ENCODE data around the gene TMCC2.
"Not testable (repeated sequence)": the region's sequence is repeated elsewhere in the genome, so short reads cannot be mapped to it uniquely, and the experiment has no call there.

The TMCC2 gene, protein sequence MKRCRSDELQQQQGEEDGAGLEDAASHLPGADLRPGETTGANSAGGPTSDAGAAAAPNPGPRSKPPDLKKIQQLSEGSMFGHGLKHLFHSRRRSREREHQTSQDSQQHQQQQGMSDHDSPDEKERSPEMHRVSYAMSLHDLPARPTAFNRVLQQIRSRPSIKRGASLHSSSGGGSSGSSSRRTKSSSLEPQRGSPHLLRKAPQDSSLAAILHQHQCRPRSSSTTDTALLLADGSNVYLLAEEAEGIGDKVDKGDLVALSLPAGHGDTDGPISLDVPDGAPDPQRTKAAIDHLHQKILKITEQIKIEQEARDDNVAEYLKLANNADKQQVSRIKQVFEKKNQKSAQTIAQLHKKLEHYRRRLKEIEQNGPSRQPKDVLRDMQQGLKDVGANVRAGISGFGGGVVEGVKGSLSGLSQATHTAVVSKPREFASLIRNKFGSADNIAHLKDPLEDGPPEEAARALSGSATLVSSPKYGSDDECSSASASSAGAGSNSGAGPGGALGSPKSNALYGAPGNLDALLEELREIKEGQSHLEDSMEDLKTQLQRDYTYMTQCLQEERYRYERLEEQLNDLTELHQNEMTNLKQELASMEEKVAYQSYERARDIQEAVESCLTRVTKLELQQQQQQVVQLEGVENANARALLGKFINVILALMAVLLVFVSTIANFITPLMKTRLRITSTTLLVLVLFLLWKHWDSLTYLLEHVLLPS

DNA sequence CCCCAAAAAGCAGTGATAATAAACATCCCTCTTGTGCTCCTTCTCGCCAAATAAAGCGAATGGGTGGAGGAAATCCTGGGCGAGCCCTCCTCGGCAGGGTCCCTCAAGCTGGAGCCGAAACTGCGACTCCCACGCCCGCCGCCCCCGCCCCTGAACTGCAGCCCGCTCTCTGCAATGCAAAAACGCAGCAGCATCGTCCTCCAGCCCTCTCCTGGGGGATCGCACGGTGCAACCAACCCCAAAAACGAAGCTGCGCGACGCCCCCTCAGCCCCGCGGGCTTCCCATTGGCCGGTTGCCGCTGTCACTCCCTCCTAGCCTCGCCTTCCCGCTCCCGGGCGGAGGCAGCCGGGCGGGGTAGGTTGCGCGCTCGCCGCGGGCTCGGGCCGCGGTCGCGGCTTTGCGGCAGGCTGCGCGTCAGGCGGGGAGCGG, at the start of gene TMCC2:
Gene TMCC2 (plus strand): TSS at position 363 of the 430 bp plus-strand sequence. CDS start 619 bp downstream, outside the sequence.
- intact Hi-C loops (cut with DNase I): loop anchor here (1.0 to 2.0 kb wide), 2 partner anchors 16 to 29 kb away; partner anchors contain the start of gene DSTYK
- DNase-seq: peak; percentile 92 to 99 (median 98)

DNA sequence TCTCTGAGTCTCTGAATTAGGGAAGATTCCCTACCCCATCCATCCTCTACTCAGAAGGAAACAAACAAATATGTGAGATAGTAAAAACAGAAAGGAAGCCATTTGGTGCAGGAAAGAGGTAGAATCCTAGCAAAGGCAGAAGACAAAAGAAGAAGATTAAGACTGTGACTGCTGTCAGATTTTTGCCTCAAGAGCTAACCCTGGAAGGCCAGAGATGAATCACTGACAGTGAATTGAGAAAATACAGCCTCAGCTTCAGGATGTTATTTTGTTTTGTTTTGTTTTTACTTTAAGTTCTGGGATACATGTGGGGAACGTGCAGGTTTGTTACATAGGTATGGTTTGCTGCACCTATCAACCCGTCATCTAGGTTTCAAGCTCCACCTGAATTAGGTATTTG, 47.9 kb upstream of the TMCC2 start:
- intact Hi-C loops (cut with DNase I): no loop called here
- no peak for DNase-seq

DNA sequence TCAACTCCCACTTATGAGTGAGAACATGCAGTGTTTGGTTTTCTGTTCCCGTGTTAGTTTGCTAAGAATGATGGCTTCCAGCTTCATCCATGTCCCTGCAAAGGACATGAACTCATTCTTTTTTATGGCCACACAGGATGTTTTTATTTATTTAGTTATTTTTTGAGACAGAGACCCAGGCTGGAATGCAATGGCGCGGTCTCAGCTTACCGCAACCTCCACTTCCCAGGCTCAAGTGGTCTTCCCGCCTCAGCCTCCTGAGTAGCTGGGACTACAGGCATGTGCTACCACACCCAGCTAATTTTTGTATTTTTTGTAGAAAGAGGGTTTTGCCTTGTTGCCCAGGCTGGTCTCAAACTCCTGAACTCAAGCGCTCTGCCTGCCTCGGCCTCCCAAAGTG, 47.4 kb upstream of the TMCC2 start:
- intact Hi-C loops (cut with DNase I); DNase-seq: not testable (repeated sequence)

DNA sequence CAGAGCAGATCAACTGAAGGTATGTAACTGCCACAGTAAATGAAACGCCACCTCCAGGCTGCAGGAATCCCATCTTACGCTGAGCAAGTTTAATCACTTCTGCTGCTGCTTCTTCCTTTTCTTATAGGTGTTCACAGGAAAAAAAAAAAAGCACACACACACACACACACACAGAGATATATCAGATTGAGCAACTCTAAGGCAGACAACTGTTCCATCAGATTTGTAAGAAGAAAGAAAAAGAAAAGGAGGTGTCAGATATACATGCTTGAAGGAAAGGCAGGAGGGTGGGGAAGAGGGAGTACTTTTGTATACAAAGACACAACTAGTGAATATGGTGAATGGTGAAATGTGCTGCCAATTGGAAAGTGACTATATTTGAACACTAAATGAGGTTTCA, 44.8 kb upstream of the TMCC2 start:
- intact Hi-C loops (cut with DNase I): no loop called here
- no peak for DNase-seq

DNA sequence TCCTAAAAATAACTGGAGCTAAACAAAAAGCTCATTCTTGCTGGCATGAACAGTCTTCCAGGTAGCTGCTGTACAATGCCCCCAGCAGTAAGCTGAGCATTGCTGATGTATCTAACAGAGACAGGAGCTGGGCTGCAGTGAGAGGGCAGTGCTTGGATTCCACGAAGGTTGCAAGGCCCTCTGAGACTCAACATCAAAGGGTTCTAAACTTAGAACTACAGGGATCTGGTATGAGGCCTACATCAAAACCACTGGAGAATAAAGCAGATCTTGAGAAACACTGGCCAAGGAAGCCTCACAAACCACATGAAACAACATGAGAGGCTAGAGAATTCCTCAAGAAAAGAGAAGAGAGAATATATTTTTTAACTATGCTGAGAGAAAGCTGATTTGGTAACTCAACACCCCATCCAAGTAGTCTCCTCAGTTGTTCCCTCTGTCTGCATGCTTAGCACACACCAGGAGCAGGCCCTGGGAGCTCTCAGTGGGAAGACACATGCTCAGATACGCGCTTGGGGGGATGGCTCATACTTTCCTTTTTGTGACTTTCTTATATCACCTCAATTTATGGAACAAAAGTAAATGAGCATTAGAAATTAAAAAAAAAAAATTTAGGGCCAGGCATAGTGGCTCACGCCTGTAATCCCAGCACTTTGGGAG, 43.9 kb upstream of the TMCC2 start:
- no peak for DNase-seq
- intact Hi-C loops (cut with DNase I): no loop called here

DNA sequence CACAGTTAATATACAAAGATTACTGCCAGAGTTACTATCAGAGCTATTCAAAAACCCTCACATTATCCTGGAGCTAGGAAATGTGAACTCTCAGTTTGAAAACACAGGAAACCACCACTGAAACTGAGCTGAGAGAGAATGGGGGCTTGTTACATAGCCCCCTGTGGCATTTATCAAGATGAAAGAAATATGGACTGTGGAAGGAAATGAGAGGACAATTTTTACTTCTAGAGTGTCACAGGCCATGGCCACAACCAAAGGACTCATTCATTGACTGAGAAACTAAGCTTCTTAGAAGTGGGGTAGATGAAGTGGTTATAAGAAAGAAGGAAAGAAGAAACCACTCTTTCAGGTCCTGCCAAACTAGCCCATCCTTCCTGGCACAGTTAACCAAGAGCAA, 41.6 kb upstream of the TMCC2 start:
- no peak for DNase-seq
- intact Hi-C loops (cut with DNase I): no loop called here

DNA sequence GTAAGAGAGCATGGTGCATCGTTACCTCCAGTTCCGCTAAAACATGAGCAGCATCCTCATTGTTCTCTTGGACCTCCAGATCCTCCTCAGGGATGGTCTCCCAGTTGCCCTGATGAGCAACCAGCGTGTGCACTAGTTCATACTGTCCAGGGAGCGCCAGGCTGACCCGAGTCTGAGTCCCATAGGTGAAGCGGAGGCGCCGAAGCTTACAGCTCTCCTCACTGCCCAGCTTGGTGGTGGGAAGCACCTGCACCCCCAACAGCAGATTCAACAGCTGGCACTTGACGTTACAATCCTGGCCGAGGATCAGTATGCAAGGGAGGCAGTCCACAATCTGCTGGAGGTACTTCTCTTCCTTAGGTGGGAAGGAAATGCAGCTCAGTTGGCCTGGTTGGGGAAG, 40.3 kb upstream of the TMCC2 start:
- intact Hi-C loops (cut with DNase I): no loop called here

DNA sequence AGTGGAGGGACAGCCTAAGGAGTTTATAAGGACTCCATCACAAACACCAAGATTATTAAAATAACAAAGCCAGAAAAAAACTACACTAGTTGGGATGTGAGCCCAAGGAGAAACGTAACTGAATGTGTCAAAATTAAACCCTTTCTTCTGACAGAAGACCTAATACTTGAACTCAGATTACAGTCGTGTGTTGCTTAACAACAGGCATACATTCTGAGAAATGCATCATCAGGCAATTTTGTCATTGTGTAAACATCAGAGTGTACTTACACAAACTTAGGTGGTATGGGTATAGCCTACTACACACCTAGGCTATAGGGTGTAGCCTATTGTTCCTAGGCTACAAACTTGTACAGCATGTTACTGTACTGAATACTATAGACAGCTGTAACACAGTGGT, 39.6 kb upstream of the TMCC2 start:
- no peak for DNase-seq
- intact Hi-C loops (cut with DNase I): no loop called here

More for the DNA sequence above, 40.3 kb upstream of the TMCC2 start:
- DNase-seq: no peak

DNA sequence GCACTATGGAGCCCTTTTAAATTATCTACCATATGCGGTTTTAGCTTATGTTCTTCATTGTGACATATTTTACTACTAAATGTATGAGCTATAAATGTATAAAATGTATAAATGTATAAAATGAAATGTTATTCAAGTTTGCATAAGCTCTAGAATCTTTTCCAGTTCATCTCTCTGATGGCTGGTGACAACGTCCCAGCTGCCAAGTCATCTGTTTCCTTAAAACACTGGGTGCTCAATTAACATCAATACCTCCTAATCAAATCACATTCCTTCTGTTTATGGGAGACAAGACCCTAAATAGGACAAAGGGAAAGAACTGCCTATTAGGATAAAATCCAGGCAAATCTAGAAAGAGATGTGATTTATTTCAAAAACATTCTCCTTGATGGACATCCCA, 39.1 kb upstream of the TMCC2 start:
- intact Hi-C loops (cut with DNase I): no loop called here
- no peak for DNase-seq

DNA sequence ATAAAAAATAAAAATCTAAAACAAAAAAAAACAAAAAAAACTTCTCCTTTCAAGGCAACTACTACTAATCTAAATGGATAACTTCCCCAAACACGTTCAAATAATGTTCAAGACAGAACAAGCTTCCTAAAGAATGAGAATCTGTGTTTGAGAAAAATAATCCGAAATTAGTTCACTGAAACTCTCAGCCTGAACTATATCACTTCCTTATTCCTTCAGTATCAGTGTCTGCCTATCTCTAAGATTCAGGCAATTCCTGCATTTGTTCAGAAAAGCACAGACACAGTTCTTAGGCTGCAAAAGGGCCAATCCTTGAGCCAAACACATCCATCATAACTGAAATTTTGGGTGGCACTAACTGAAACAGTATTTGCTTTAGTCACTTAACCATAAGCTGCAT, 38.6 kb upstream of the TMCC2 start:
- DNase-seq: no peak
- intact Hi-C loops (cut with DNase I): no loop called here

DNA sequence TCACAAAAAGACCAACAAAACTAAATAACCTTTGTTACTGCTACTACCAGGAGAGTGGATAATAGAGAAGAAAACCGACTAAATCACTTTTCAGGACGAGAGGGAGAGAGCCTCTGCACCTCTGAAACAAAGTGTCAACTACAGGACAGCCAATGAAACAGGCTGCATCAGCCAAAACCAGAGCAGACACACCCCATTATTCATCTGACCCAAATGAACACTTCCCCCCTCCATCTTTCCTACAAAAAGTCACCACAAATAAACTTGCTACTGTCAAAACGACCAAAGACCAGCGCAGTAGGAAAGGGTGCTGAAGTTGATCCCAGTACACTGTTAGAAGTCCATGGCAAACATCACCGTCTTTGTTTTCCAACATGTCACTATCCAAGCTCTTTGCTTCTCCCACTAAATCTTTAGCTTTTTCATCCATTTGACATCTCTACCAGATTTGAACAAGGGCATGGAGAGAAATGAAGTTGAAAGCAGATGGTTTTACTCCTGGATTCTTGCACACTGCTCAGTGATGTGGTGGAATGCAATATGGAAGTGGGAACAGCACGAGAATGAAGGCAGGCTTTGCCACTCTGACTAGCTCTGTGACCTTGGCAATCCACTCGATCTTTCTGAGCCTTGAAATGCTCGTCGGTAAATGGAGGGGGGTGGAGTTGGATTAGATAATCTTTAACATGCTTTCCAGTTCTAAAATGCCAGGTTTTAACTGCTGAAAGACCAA, 36.7 kb upstream of the TMCC2 start:
- no peak for DNase-seq
- intact Hi-C loops (cut with DNase I): no loop called here

DNA sequence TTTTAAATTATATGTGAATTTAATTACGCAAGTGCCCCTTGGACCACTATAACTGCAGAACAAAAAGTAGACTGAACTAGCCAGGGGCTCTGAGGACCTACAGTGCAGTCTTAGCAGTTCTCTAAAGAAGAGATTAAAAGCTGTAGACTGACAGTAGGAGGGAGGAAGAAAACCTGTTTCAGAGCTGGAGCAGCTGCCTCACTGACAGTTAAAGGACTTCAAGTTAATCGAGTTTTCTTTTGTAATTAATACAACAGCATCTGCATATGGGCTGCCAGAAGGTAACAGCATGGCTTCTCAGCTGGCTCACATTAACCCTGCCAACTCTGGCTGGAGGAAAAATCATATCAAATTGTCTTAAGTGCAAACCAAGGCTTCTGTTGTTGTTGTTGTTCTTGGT, 36.1 kb upstream of the TMCC2 start:
- intact Hi-C loops (cut with DNase I): no loop called here
- no peak for DNase-seq

DNA sequence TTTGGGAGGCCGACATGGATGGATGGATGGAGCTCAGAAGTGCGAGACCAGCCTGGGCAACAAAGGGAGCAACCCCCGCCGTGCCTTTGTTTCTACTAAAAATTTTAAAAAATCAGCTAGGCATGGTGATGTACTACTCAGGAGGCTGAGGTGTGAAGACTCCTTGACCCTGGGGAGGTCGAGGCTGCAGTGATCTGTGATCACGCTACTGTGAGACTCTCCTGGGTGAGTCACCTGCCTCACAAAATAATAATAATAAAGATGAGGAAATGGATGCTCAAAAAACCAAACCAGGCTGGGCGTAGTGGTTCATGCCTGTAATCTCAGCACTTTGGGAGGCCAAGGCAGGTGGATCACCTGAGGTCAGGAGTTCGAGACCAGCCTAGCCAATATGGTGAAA, 35.5 kb upstream of the TMCC2 start:
- no peak for DNase-seq
- intact Hi-C loops (cut with DNase I): no loop called here

DNA sequence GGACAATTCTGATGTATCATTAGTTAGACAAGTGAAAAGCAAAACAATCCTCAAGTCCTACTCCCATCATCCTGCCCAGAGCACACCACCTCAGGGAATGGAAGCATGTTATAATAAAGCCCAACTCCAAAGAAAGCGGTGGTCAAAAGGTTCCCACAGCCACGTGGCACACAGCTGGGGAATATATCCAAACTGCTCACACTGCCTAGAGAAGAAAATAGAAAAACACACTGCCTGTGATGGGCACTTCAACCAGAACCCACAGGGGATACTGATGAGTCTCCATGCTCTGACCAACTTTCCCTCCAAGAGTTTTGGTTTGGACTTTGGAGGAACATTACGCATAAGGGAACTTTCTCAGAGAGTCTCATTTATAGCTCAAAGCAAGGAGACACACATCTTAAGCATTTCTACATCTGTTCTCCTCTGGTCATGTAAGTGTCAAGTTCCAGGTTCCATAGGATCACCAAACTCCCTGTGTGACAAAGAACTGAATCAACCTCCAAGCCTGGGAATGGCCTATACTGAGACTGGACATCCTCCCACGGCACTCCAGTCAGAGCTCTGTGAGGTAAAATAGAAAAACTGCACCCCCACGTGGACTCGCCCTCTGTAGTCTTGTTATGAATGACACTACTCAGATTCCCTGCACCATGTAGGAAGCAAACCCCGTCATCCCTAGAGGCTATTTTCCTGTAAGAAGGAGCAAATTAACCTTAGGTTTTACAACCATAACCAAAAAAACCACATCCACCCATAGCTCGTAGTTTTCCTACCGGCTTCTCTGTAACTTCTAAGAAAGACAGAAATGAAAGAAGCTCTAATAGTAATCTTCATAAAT, 28.4 kb upstream of the TMCC2 start:
- DNase-seq: peak in 16 of 42 donors; percentile 8 to 73 (median 28)
- intact Hi-C loops (cut with DNase I): no loop called here

DNA sequence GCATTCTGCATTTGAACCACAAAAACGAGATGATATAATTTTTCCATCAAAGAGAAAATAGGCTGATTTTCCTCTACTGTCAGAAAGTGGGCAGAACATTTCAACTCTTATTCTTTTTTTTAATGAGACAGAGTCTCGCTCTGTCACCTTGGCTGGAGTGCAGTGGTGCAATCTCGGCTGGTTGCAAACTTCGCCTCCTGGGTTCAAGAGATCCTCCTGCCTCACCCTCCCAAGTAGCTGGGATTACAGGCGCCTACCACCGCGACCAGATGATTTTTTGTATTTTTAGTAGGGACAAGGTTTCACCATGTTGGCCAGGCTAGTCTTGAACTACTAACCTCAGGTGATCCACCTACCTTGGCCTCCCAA, 27.8 kb upstream of the TMCC2 start:
- intact Hi-C loops (cut with DNase I): no loop called here
- DNase-seq: no peak

DNA sequence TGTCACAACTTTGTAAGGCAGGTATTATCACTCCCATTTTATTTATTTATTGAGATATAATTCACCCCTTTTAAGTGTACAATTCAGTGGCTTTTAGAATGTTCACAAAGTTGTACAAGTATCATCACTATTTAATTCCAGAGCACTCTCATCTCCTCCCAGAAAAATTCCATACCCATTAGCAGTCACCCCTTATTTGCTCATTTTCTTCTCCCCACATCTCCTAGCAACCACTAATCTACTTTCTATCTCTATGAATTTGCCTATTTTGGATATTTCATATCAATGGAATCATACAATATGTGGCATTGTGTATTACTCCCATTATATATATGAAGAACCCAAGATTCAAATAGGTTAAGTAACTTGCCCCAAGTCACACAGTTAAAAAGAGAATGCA, 23.2 kb upstream of the TMCC2 start:
- DNase-seq: no peak

DNA sequence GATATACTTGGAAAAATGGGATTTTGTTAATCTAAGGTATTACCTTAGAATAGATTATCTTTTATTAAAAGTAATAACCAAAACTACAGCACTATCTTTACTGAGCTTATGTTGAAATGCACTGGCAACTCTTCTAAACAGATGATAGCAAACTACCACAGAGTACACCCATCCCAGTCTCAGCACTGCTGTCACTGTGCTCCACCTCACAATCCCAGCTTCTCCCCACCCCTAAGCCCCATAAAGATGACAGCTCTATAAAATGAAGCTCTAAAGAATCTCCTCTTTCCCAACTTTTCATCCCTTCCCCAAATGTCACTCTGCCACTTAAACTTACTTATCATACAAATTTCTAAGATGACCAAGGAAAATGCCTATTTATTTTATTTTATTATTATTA, 22.7 kb upstream of the TMCC2 start:
- no peak for DNase-seq
- intact Hi-C loops (cut with DNase I): no loop called here

More for the DNA sequence above, 23.2 kb upstream of the TMCC2 start:
- intact Hi-C loops (cut with DNase I): no loop called here

DNA sequence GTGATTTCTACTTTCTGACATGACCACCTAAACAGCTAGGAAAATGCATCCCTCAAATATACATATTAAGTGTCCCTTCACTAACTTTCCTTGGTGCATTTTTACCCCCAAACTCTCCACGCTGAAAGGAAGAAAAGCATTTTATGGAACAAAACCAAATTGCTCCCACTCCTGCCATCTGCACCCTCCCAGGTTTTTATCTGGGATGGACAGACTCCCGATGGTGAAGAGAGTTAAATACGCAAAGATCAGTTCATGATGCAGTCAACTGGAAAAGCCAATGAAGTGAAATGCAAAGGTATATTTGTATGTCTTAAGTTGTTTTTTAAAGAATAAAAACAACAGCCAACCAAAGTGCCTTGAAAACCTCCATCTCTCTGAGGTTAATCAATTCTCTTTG, 18.9 kb upstream of the TMCC2 start:
- DNase-seq: no peak
- intact Hi-C loops (cut with DNase I): no loop called here

Measured in head of caudate nucleus (tissue), 42 donors.